ENCODE data around the gene DNAJB4. TPM values are rescaled to one million over a fixed set of nuclear protein-coding genes. Genes with fewer than 3 reads are reported as not detected.
"Not testable (repeated sequence)": the region's sequence is repeated elsewhere in the genome, so short reads cannot be mapped to it uniquely, and the experiment has no call there.

The DNAJB4 gene
- total RNA-seq, 1 donor from 2014 or later = 43.4 TPM

DNA sequence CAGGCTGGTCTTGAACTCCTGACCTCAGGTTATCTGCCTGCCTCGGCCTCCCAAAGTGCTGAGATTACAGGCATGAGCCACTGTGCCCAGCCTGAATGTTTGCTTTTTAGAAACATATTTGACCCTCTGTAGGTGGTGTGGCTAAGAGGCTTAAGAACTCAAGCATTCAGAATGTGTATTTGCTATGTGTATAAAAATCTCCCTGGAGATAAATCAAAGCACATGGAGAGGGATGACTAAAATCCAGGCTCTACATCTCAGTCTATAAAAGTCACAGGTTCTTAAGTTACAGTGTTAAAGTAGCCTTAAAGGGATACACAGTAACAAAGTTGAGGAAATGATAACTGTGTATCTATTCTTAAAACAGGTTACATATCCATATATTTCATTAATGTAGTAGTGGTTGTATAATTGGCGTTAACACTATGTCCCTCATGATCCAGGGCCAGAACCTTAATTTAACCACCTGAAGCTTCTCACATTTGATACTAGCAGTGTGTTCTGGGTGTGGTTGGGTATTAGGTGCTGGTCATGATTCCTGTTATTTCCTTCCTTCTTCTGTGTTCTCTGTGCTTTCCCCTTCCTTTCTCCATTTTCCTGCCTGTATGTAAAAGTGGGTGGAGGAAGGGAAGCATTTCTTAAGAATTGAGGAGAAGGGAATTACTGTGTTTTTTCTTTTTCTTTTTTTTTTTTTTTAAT, 57.2 kb downstream of the DNAJB4 start:
- peak; percentile 44 for DNase-seq (ENCODE audit: low read depth)

DNA sequence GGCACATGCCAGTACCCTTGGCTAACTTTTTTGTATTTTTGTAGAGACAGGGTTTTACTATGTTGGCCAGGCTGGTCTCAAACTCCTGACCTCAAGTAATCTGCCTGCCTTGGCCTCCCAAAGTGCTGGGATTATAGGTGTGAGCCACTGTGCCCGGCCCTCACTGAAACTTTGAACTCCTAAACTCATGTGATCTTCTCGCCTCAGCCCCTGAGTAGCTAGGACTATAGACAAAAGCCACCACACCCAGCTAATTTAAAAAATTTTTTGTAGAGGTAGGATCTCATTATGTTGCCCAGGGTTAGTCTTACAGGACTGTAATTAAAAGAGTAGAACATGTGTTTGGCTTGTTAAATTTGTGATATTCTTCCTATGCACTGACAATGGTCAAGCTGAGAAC, 60.1 kb downstream of the DNAJB4 start:
- DNase-seq (ENCODE audit: low read depth) = not testable (repeated sequence)

Other genes with a start within 250 kb of the DNAJB4 start
- gene USP33, start 245.1 kb upstream of the DNAJB4 start, total RNA-seq = 110 and 113 TPM in 2 replicates
- gene MIGA1, start 225.3 kb upstream of the DNAJB4 start, total RNA-seq = 21.2 and 23.9 TPM in 2 replicates
- 6.4 and 22.4 TPM in 2 replicates for gene NEXN, start 116.3 kb upstream of the DNAJB4 start, total RNA-seq
- gene FUBP1, start 25.9 kb upstream of the DNAJB4 start, total RNA-seq = 106 and 154 TPM in 2 replicates
- 1.1 and 4.9 TPM in 2 replicates for gene GIPC2, start 41.0 kb downstream of the DNAJB4 start, total RNA-seq

Data from renal cortical epithelial cell (primary cell).